IMR-90 (cell line): ENCODE data around the gene ZNFX1. TPM values are rescaled to one million over a fixed set of nuclear protein-coding genes. Genes with fewer than 3 reads are reported as not detected.

Source experiments
- ATAC-seq: fragments of 200-7000 bp; cut with Tn5 transposase; 2 replicates; pipeline ENCODE4 v1.9.1; 2020; ENCODE audit warnings: low read depth, mild to moderate bottlenecking, moderate library complexity
- BruUV-seq: library from RNA; stranded (reverse); fragments of 400-500 nt; replicated peaks from 2 replicates; lab custom pipeline; 2021; lab: Mats Ljungman, UMichigan
- CTCF ChIA-PET: fragments of 300-600 bp; formaldehyde crosslinking; extraction: SDS; loops from one replicate; lab custom pipeline; 2021; ENCODE audit warnings: antibody characterized with exemption; lab: Yijun Ruan, JAX
- POLR2A ChIA-PET: fragments of 300-600 bp; sonication (Branson Sonifier 250); formaldehyde crosslinking; loops from one replicate; lab custom pipeline; 2022; ENCODE audit warnings: antibody characterized with exemption; ENCODE audit not compliant: unreplicated experiment; lab: Charles Lee
- DNase-seq: peaks from one replicate; pipeline ENCODE4 v3.0.0; 2013
- H2AFZ ChIP-seq: replicated peaks from 2 replicates; pipeline ENCODE3; 2013; ENCODE audit warnings: low read length, mild to moderate bottlenecking; ENCODE audit not compliant: poor library complexity
- H2AK5ac ChIP-seq: 2 replicates; pipeline ENCODE4 v1.6.1; 2013; ENCODE audit warnings: low read depth, low read length, inconsistent platforms
- H2AK9ac ChIP-seq: replicated peaks from 2 replicates; pipeline ENCODE3; 2013; ENCODE audit warnings: mild to moderate bottlenecking, low read depth, low read length, moderate library complexity; ENCODE audit not compliant: poor library complexity
- H2BK120ac ChIP-seq: 2 replicates; pipeline ENCODE4 v1.6.1; 2013; ENCODE audit warnings: low read depth, low read length, inconsistent platforms
- H2BK15ac ChIP-seq: 3 replicates; pipeline ENCODE4 v1.6.1; 2013; ENCODE audit warnings: low read depth, low read length, inconsistent platforms
- H2BK20ac ChIP-seq: 2 replicates; pipeline ENCODE4 v1.6.1; 2013; ENCODE audit warnings: low read depth, mild to moderate bottlenecking, inconsistent platforms, low read length, moderate library complexity
- H2BK5ac ChIP-seq: 2 replicates; pipeline ENCODE4 v1.6.1; 2013; ENCODE audit warnings: mild to moderate bottlenecking, low read depth, low read length, inconsistent platforms; ENCODE audit not compliant: poor library complexity, severe bottlenecking
- H3K14ac ChIP-seq: replicated peaks from 2 replicates; pipeline ENCODE4 v1.6.1; 2013; ENCODE audit warnings: low read depth, low read length, inconsistent platforms
- H3K18ac ChIP-seq: 2 replicates; pipeline ENCODE4 v1.6.1; 2013; ENCODE audit warnings: low read depth, low read length, control low read depth
- H3K23ac ChIP-seq: 2 replicates; pipeline ENCODE4 v1.6.1; 2013; ENCODE audit warnings: low read depth, low read length, inconsistent platforms
- H3K27ac ChIP-seq: 2 replicates; pipeline ENCODE4 v1.5.1; 2013; ENCODE audit warnings: mild to moderate bottlenecking, control low read depth, low read length; ENCODE audit not compliant: insufficient read depth
- H3K27me3 ChIP-seq: 2 replicates; pipeline ENCODE4 v1.6.1; 2013; ENCODE audit warnings: low read length; ENCODE audit not compliant: control insufficient read depth, insufficient read depth
- H3K36me3 ChIP-seq: 2 replicates; pipeline ENCODE4 v1.6.1; 2013; ENCODE audit warnings: low read length, mixed read lengths; ENCODE audit not compliant: control insufficient read depth, insufficient read depth
- H3K4ac ChIP-seq: 2 replicates; pipeline ENCODE4 v1.6.1; 2013; ENCODE audit warnings: low read depth, low read length, inconsistent platforms
- H3K4me1 ChIP-seq: 2 replicates; pipeline ENCODE4 v1.6.1; 2013; ENCODE audit warnings: low read length, mixed read lengths; ENCODE audit not compliant: control insufficient read depth, insufficient read depth
- H3K4me2 ChIP-seq: 2 replicates; pipeline ENCODE4 v1.6.1; 2013; ENCODE audit warnings: low read depth, mild to moderate bottlenecking, control low read depth, low read length, moderate library complexity
- H3K4me3 ChIP-seq: 2 replicates; pipeline ENCODE4 v1.5.1; 2013; ENCODE audit warnings: low read depth, mild to moderate bottlenecking, control low read depth, low read length, moderate library complexity; ENCODE audit not compliant: insufficient read depth
- H3K56ac ChIP-seq: 2 replicates; pipeline ENCODE4 v1.6.1; 2013; ENCODE audit warnings: low read length, inconsistent platforms; ENCODE audit not compliant: insufficient read depth; ENCODE audit errors: extremely low read depth
- H3K79me1 ChIP-seq, 2 experiments: 2 replicates each; pipeline ENCODE4 v1.6.1; 2013; ENCODE audit warnings: low read length in 2 of 2, inconsistent platforms in 1 of 2, low read depth in 1 of 2
- H3K9ac ChIP-seq: 2 replicates; pipeline ENCODE4 v1.6.1; 2013; ENCODE audit warnings: low read depth, low read length, control low read depth
- H3K9me1 ChIP-seq: 2 replicates; pipeline ENCODE4 v1.6.1; 2013; ENCODE audit warnings: low read length, inconsistent platforms; ENCODE audit not compliant: insufficient read depth
- H3K9me3 ChIP-seq: 2 replicates; pipeline ENCODE4 v1.6.1; 2013; ENCODE audit warnings: low read length; ENCODE audit not compliant: control insufficient read depth, insufficient read depth
- H4K20me1 ChIP-seq: 2 replicates; pipeline ENCODE4 v1.6.1; 2013; ENCODE audit warnings: low read length, inconsistent platforms; ENCODE audit not compliant: insufficient read depth
- H4K5ac ChIP-seq: 2 replicates; pipeline ENCODE4 v1.6.1; 2013; ENCODE audit warnings: mild to moderate bottlenecking, low read depth, low read length, control low read depth
- H4K8ac ChIP-seq, 2 experiments: 2 replicates each; pipeline ENCODE4 v1.6.1; 2013; ENCODE audit warnings: low read depth in 2 of 2, low read length in 2 of 2, control low read depth in 1 of 2, inconsistent platforms in 1 of 2
- H4K91ac ChIP-seq: 2 replicates; pipeline ENCODE4 v1.6.1; 2013; ENCODE audit warnings: low read depth, low read length, inconsistent platforms; ENCODE audit not compliant: insufficient read depth
- CEBPB ChIP-seq: IDR thresholded peaks from 2 replicates; pipeline ENCODE4 v1.6.1; 2012; ENCODE audit warnings: low read depth, low read length, improper control_type of control experiment
- MXI1 ChIP-seq: IDR thresholded peaks from 2 replicates; pipeline ENCODE4 v1.6.1; 2012; ENCODE audit warnings: low read depth, mild to moderate bottlenecking, low read length, moderate library complexity, borderline replicate concordance
- RCOR1 ChIP-seq: IDR thresholded peaks from 2 replicates; pipeline ENCODE4 v1.6.1; 2012; ENCODE audit warnings: mild to moderate bottlenecking, low read length, improper control_type of control experiment; ENCODE audit not compliant: insufficient replicate concordance
- RFX5 ChIP-seq: IDR thresholded peaks from 2 replicates; pipeline ENCODE4 v1.8.0; 2012; ENCODE audit warnings: low read depth, mild to moderate bottlenecking, low read length, moderate library complexity
- USF2 ChIP-seq: fragments of 150-350 bp; IDR thresholded peaks from 2 replicates; pipeline ENCODE4 v1.6.1; 2017; ENCODE audit warnings: mild to moderate bottlenecking, antibody characterized with exemption, low read length, low read depth
- WGBS, 2 experiments: methylation state at CpG; one replicate each; pipeline versions ENCODE4 v1.1.5 to v1.1.7; 2013; ENCODE audit warnings: missing lambda C conversion rate in 2 of 2; ENCODE audit not compliant: insufficient read length in 1 of 2; ENCODE audit errors: extremely low coverage in 2 of 2; 5-methylcytosine and 5-hydroxymethylcytosine counted together
- dilution Hi-C: fragments of 300-500 bp; cut with HindIII; formaldehyde crosslinking; loops from one replicate; pipeline ENCODE4 v1.14.3; 2018; ENCODE audit warnings: low sequenced_read_pairs; ENCODE audit not compliant: unreplicated experiment
- in situ Hi-C: fragments of 300-500 bp; cut with MboI; formaldehyde crosslinking; loops from 3 replicates; pipeline ENCODE4 v1.14.3; 2019; ENCODE audit warnings: low sequenced_read_pairs, inconsistent platforms, mixed read lengths
- intact Hi-C: fragments of 100-400 bp; cut with micrococcal nuclease; formaldehyde crosslinking; loops from 2 replicates; pipeline ENCODE4 v1.10.0; 2022
- polyA plus RNA-seq, 3 experiments: library from polyadenylated mRNA; depleted of rRNA; stranded (reverse); fragments of >200 nt; gene quantifications; 2 replicates each; pipeline ENCODE4 v1.2.3, GENCODE V29; 2012; ENCODE audit warnings: low replicate concordance in 1 of 3
- total RNA-seq: library from RNA; depleted of rRNA; stranded (reverse); fragments of >200 nt; gene quantifications from 2 replicates; pipeline ENCODE4 v1.2.3, GENCODE V29; 2012

ZNFX1 gene
- total and polyA plus RNA-seq, 2 of the 4 experiments (the other 2 are of a cell fraction), result 10.9 to 60.9 TPM

- ChIA-PET POLR2A (no interaction called here), CTCF (no interaction called here)
- Histone ChIP-seq H3K4me1 (peaks cover 11% of the 10 kb centered on the region), H3K4me2 (no peak overlapping the region), H2BK20ac (no peak overlapping the region), H3K4me3 (no peak overlapping the region), H3K23ac (no peak overlapping the region), H3K4ac (no peak overlapping the region), H2AK9ac (no peak overlapping the region), H2BK5ac (no peak overlapping the region), H4K91ac (no peak overlapping the region), H3K36me3 (peaks cover 95% of the 10 kb centered on the region), H3K79me1 (peaks cover 44 to 88% of the 10 kb centered on the region in 2 experiments), H2AFZ (no peak overlapping the region), H2AK5ac (no peak overlapping the region), H4K5ac (no peak overlapping the region), H3K27me3 (no peaks in the 10 kb centered on the region), H3K9ac (no peak overlapping the region), H3K9me3 (peaks cover 27% of the 10 kb centered on the region), H2BK15ac (no peak overlapping the region), H4K20me1 (peaks cover 100% of the 10 kb centered on the region), H3K14ac (no peak overlapping the region), H3K9me1 (peaks cover 11% of the 10 kb centered on the region), H2BK120ac (no peak overlapping the region), H4K8ac (no peak overlapping the region), H3K56ac (no peak overlapping the region), H3K18ac (no peak overlapping the region), H3K27ac (no peak overlapping the region)
- no peak for DNase-seq
- intact Hi-C loops, result no loop called here
- TF ChIP-seq RCOR1 (no peak), RFX5 (no peak), CEBPB (no peak), USF2 (no peak), MXI1 (no peak)
- WGBS, 2 experiments, result no CpG with 5 or more reads among the region's 1 CpG
- BruUV-seq, result no TSS peak
- dilution Hi-C loops, result no loop called here
- in situ Hi-C loops, result no loop called here
- no peak for ATAC-seq
Measured at GRCh38 chr20:49285233-49285668, 7.4 kb upstream of the ZNFX1 start.
